ENCODE measurements around the gene KRTAP7-1. TPM values are rescaled to one million over a fixed set of nuclear protein-coding genes. Genes with fewer than 3 reads are reported as not detected.

Gene KRTAP7-1, protein sequence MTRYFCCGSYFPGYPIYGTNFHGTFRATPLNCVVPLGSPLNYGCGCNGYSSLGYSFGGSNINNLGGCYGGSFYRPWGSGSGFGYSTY
- not detected in 2 replicates for total RNA-seq

DNA sequence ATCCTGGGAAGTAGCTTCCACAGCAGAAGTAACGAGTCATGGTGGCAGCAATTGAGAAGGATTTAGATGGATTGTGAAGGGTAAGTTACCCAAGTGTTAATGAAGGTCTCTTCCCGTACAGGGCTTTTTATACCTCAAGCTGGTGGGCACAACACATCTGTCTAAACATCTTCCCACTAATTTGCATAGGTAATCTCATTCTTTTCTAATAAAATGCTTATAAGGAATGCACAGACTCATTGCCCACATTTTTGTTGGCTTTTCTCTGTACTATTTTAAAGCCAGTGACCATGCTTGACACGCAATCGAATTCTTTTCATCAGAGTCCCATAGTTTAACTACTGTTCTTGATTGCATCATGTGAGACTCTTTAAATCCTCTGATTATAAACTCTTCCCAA, at the start of gene KRTAP7-1:
TSS of gene KRTAP7-1 (minus strand) at position 101 of the 400 bp plus-strand sequence. CDS start at position 40, 61 bp downstream.

DNA sequence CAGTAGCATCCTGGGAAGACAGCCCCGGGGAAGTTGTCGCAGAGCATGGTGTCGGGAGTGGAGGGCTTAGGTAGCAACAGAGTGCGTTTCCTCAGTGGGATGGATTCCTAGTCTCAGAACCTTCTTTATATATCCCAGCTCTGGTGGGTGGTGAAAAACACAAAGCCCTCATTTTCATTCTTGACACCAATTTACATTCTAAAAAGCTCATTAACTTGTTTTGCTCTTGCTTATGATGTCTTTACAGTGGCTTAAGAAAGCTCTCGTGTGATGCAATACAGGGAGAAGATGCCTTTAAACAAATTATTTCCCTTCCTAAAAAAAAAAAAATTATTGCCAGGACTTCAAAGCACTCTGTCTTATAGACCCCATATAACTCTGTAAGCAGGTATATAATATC, 16.4 kb downstream of the KRTAP7-1 start, which contains the start of gene KRTAP8-1:
TSS of gene KRTAP8-1 (minus strand) at position 101 of the 400 bp plus-strand sequence. CDS start at position 47, 54 bp downstream.

Small RNA genes within 50 kb of the gene (small RNA-seq; reads per million reads assigned to genes)
- gene KRTAP8-2P (ENCODE audit: low replicate concordance) (not detected), gene KRTAP8-3P (ENCODE audit: low replicate concordance) (not detected)

Other genes with a start within 250 kb of the KRTAP7-1 start
- gene KRTAP22-2, start 239.4 kb downstream of the KRTAP7-1 start, total RNA-seq: not detected in 2 replicates
- not detected in 2 replicates for gene KRTAP6-3, start 237.3 kb downstream of the KRTAP7-1 start, total RNA-seq
- not detected in 2 replicates for gene KRTAP6-2, start 230.9 kb downstream of the KRTAP7-1 start, total RNA-seq
- gene KRTAP22-1, start 228.7 kb downstream of the KRTAP7-1 start, total RNA-seq: not detected in 2 replicates
- gene KRTAP6-1, start 215.8 kb downstream of the KRTAP7-1 start, total RNA-seq: not detected in 2 replicates
- not detected in 2 replicates for gene KRTAP20-1, start 213.3 kb downstream of the KRTAP7-1 start, total RNA-seq
- gene KRTAP20-4, start 209.1 kb downstream of the KRTAP7-1 start, total RNA-seq: not detected in 2 replicates
- not detected in 2 replicates for gene KRTAP20-2, start 194.6 kb downstream of the KRTAP7-1 start, total RNA-seq
- not detected in 2 replicates for gene KRTAP20-3, start 186.9 kb downstream of the KRTAP7-1 start, total RNA-seq
- not detected in 2 replicates for gene KRTAP21-3, start 111.0 kb downstream of the KRTAP7-1 start, total RNA-seq
- gene KRTAP21-2, start 82.5 kb downstream of the KRTAP7-1 start, total RNA-seq: not detected in 2 replicates
- not detected in 2 replicates for gene KRTAP21-1, start 74.3 kb downstream of the KRTAP7-1 start, total RNA-seq
- gene KRTAP8-1, start 16.5 kb downstream of the KRTAP7-1 start, total RNA-seq: not detected in 2 replicates
- gene KRTAP11-1, start 51.8 kb upstream of the KRTAP7-1 start, total RNA-seq: not detected in 2 replicates
- gene KRTAP19-8, start 208.7 kb upstream of the KRTAP7-1 start, total RNA-seq: not detected in 2 replicates